HepG2 (cell line): Measurements from ENCODE around the gene TRIM69. TPM values are rescaled to one million over a fixed set of nuclear protein-coding genes. Genes with fewer than 3 reads are reported as not detected.
A peak's percentile ranks its signal among the peaks of the same experiment; 100 is the strongest.

ENCODE experiments used
- AKNA ChIP-seq: sonication (generic); formaldehyde crosslinking; IDR thresholded peaks from 2 replicates; pipeline ENCODE4 v1.4.0; 2020; ENCODE audit warnings: missing genetic modification reagents, borderline replicate concordance
- BRCA1 ChIP-seq: sonication (generic); formaldehyde crosslinking; IDR thresholded peaks from 2 replicates; pipeline ENCODE4 v1.4.0; 2020; ENCODE audit warnings: missing genetic modification reagents
- CBX5 ChIP-seq: sonication (generic); formaldehyde crosslinking; IDR thresholded peaks from 2 replicates; pipeline ENCODE4 v1.4.0; 2020; ENCODE audit warnings: missing genetic modification reagents, borderline replicate concordance
- FOXJ3 ChIP-seq: sonication (generic); formaldehyde crosslinking; IDR thresholded peaks from 2 replicates; pipeline ENCODE4 v1.4.0; 2020; ENCODE audit warnings: missing genetic modification reagents, mild to moderate bottlenecking, borderline replicate concordance
- GTF2F1 ChIP-seq: fragments of 150-350 bp; IDR thresholded peaks from 2 replicates; pipeline ENCODE4 v1.6.1; 2014; ENCODE audit warnings: low read length
- LCORL ChIP-seq, 2 experiments: fragments of 450-650 bp in 1 of 2; sonication (generic) in 1 of 2; formaldehyde crosslinking in 1 of 2; IDR thresholded peaks; 2 replicates each; pipeline versions ENCODE4 v1.5.0 to v1.6.1; 2017 to 2020; ENCODE audit warnings: antibody characterized with exemption in 1 of 2, missing genetic modification reagents in 1 of 2
- NFKBIZ ChIP-seq: IDR thresholded peaks from 2 replicates; pipeline ENCODE4 v1.6.1; 2018; ENCODE audit warnings: missing genetic modification reagents, missing compliant biosample characterization
- NR2C2 ChIP-seq: sonication (generic); formaldehyde crosslinking; IDR thresholded peaks from 2 replicates; pipeline ENCODE4 v1.4.0; 2020; ENCODE audit warnings: missing genetic modification reagents, mild to moderate bottlenecking, moderate library complexity, borderline replicate concordance
- PITX1 ChIP-seq: sonication (generic); formaldehyde crosslinking; IDR thresholded peaks from 2 replicates; pipeline ENCODE4 v1.5.1; 2020; ENCODE audit warnings: mild to moderate bottlenecking, missing genetic modification reagents
- POLR2AphosphoS2 ChIP-seq: IDR thresholded peaks from 2 replicates; pipeline ENCODE4 v1.6.1; 2011; ENCODE audit warnings: low read depth, low read length, improper control_type of control experiment
- RXRB ChIP-seq: IDR thresholded peaks from 2 replicates; pipeline ENCODE4 v1.6.1; 2016; ENCODE audit warnings: borderline replicate concordance, missing genetic modification reagents, missing compliant biosample characterization
- THAP9 ChIP-seq: sonication (generic); formaldehyde crosslinking; IDR thresholded peaks from 2 replicates; pipeline ENCODE4; 2020; ENCODE audit warnings: missing genetic modification reagents, mild to moderate bottlenecking, borderline replicate concordance
- ZBTB34 ChIP-seq: sonication (generic); formaldehyde crosslinking; IDR thresholded peaks from 2 replicates; pipeline ENCODE4 v1.8.0; 2022; ENCODE audit warnings: mild to moderate bottlenecking, missing genetic modification reagents
- ZNF547 ChIP-seq: sonication (generic); formaldehyde crosslinking; IDR thresholded peaks from 2 replicates; pipeline ENCODE4 v1.5.1; 2020; ENCODE audit warnings: mild to moderate bottlenecking, missing genetic modification reagents
- ZNF674 ChIP-seq: sonication (generic); formaldehyde crosslinking; IDR thresholded peaks from 2 replicates; pipeline ENCODE4 v1.5.0; 2020; ENCODE audit warnings: low read depth, mild to moderate bottlenecking, missing genetic modification reagents
- polyA plus RNA-seq, 8 experiments: library from polyadenylated mRNA; depleted of rRNA in 3 of 8; stranded (reverse) in 7 of 8; unstranded in 1 of 8; fragments of >200 nt; fragmentation: Illumina TruSeq in 4 of 8; extraction: Trizol in 4 of 8; gene quantifications; 2 replicates each; pipeline versions ENCODE4 v1.2.1 to v1.2.3, GENCODE V29; 2011 to 2016; ENCODE audit warnings: low read depth in 4 of 8, missing spikeins in 1 of 8, mixed read lengths in 1 of 8; ENCODE audit not compliant: insufficient read depth in 1 of 8
- total RNA-seq, 5 experiments: library from RNA; depleted of rRNA; stranded (reverse); fragments of >200 nt; fragmentation: Illumina TruSeq; extraction: Trizol; gene quantifications; 2 replicates each; pipeline ENCODE4 v1.2.3, GENCODE V29; 2016; ENCODE audit warnings: low read depth in 1 of 5
- TF ChIP-seq, protein P1 (sequence below): sonication (generic); formaldehyde crosslinking; conservative IDR thresholded peaks from 2 replicates; pipeline ENCODE4 v1.4.0; 2020; ENCODE audit warnings: missing genetic modification reagents
- TF ChIP-seq, protein P2 (sequence below): IDR thresholded peaks from 2 replicates; pipeline ENCODE4 v1.6.1; 2016; ENCODE audit warnings: missing compliant biosample characterization, missing genetic modification reagents, borderline replicate concordance

Gene TRIM69
- total and polyA plus RNA-seq, 2 of the 13 experiments (the other 11 are each of a cell fraction or from before 2014, with no cell fraction given): 2.6 to 3.2 TPM

- TF ChIP-seq THAP9 (CRISPR knock-in tag) (no peak), PITX1 (CRISPR knock-in tag) (peak; percentile 66), ZNF547 (peak; percentile 43), GTF2F1 (peak; percentile 69; the same call in 1 of the 2 replicates), FOXJ3 (no peak), RXRB (CRISPR knock-in tag) (peak; percentile 17; the same call in 1 of the 2 replicates), AKNA (no peak), CBX5 (CRISPR knock-in tag) (no peak; the same call in 1 of the 2 replicates), BRCA1 (0 out of 2 replicates have a peak, but pooled peaks have one; percentile 9), LCORL (IDR thresholded peaks at IDR 0.05) (no peak), LCORL (CRISPR knock-in tag; IDR thresholded peaks at IDR 0.05) (peak; percentile 41; the same call in 1 of the 2 replicates), ZNF674 (0 out of 2 replicates have a peak, but pooled peaks have one; percentile 35), NFKBIZ (no peak), POLR2AphosphoS2 (peak; percentile 94), ZBTB34 (CRISPR knock-in tag) (0 out of 2 replicates have a peak, but pooled peaks have one; percentile 11), NR2C2 (CRISPR knock-in tag) (0 out of 2 replicates have a peak, but pooled peaks have one; percentile 6)
- TF ChIP-seq, protein P1, sequence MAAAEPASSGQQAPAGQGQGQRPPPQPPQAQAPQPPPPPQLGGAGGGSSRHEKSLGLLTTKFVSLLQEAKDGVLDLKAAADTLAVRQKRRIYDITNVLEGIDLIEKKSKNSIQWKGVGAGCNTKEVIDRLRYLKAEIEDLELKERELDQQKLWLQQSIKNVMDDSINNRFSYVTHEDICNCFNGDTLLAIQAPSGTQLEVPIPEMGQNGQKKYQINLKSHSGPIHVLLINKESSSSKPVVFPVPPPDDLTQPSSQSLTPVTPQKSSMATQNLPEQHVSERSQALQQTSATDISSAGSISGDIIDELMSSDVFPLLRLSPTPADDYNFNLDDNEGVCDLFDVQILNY (CRISPR knock-in tag): peak; percentile 59; the same call in 1 of the 2 replicates
- TF ChIP-seq, protein P2, sequence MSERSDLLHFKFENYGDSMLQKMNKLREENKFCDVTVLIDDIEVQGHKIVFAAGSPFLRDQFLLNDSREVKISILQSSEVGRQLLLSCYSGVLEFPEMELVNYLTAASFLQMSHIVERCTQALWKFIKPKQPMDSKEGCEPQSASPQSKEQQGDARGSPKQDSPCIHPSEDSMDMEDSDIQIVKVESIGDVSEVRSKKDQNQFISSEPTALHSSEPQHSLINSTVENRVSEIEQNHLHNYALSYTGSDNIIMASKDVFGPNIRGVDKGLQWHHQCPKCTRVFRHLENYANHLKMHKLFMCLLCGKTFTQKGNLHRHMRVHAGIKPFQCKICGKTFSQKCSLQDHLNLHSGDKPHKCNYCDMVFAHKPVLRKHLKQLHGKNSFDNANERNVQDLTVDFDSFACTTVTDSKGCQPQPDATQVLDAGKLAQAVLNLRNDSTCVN (CRISPR knock-in tag): peak; percentile 48
Observed at GRCh38 chr15:44711096-44711742, 25.1 kb upstream of the TRIM69 start, which contains the start of the genes B2M and PATL2 (continued).
